Breast epithelium (tissue), 3 donors: ENCODE results near the gene HEATR1.

Source experiments
- CTCF ChIP-seq, 3 donors: fragments of 450-650 bp; IDR thresholded peaks; one replicate each; pipeline ENCODE4 v1.5.1; 2016 to 2017; ENCODE audit warnings: antibody characterized with exemption in 3 of 3, mild to moderate bottlenecking in 3 of 3, moderate library complexity in 3 of 3
- POLR2A ChIP-seq: fragments of 450-650 bp; IDR thresholded peaks from one replicate; pipeline ENCODE4 v1.6.1; 2016; ENCODE audit warnings: antibody characterized with exemption, mild to moderate bottlenecking, moderate library complexity

GRCh38 chr1:236550961-236551851 is 53.1 kb downstream of the HEATR1 start:
- TF ChIP-seq POLR2A (no peak), CTCF (IDR thresholded peaks at IDR 0.05) (no peak)
